ENCODE measurements around the gene ZBTB7C.

Gene ZBTB7C

GRCh38 chr18:48136051-48136826 is 272.9 kb downstream of the ZBTB7C start (continued):
- TF ChIP-seq ZXDB (tag by site-specific recombination; IDR thresholded peaks at IDR 0.05) (peak; percentile 51), IKZF3 (tag by site-specific recombination; IDR thresholded peaks at IDR 0.05) (0 out of 2 replicates have a peak, but pooled peaks have one; percentile 22), ZNF423 (tag by site-specific recombination; IDR thresholded peaks at IDR 0.05) (peak; percentile 51; the same call in 1 of the 2 replicates), BCL6B (tag by site-specific recombination; IDR thresholded peaks at IDR 0.05) (no peak), ZNF280C (tag by site-specific recombination; IDR thresholded peaks at IDR 0.05) (no peak), ZNF449 (tag by site-specific recombination; IDR thresholded peaks at IDR 0.05) (no peak), ZSCAN30 (tag by site-specific recombination; IDR thresholded peaks at IDR 0.05) (peak; percentile 40; the same call in 1 of the 2 replicates), ZNF433 (tag by site-specific recombination; IDR thresholded peaks at IDR 0.05; ENCODE audit: low read depth) (no peak), ZIC2 (tag by site-specific recombination; IDR thresholded peaks at IDR 0.05) (peak; percentile 49), ZNF341 (tag by site-specific recombination; IDR thresholded peaks at IDR 0.05; ENCODE audit: low read depth) (peak; percentile 61; the same call in 1 of the 2 replicates), EGR2 (tag by site-specific recombination; IDR thresholded peaks at IDR 0.05; ENCODE audit: low read depth) (peak; percentile 62), ZNF596 (tag by site-specific recombination; IDR thresholded peaks at IDR 0.05) (no peak), ZNF692 (tag by site-specific recombination; IDR thresholded peaks at IDR 0.05) (peak; percentile 77), ZFP69B (tag by site-specific recombination; IDR thresholded peaks at IDR 0.05) (0 out of 2 replicates have a peak, but pooled peaks have one; percentile 11), PATZ1 (tag by site-specific recombination; IDR thresholded peaks at IDR 0.05) (peak; percentile 68), REST (tag by site-specific recombination; IDR thresholded peaks at IDR 0.05) (no peak), ZNF398 (tag by site-specific recombination; IDR thresholded peaks at IDR 0.05) (peak; percentile 60; the same call in 1 of the 2 replicates), GLIS1 (tag by site-specific recombination; IDR thresholded peaks at IDR 0.05) (peak; percentile 70), ZNF335 (tag by site-specific recombination; conservative IDR thresholded peaks at IDR 0.05) (peak; percentile 93), CTCF (tag by site-specific recombination; IDR thresholded peaks at IDR 0.05) (0 out of 2 replicates have a peak, but pooled peaks have one; percentile 11)
